Pancreas (tissue), 10 donors: ENCODE data around the gene DLX3. TPM values are rescaled to one million over a fixed set of nuclear protein-coding genes. Genes with fewer than 3 reads are reported as not detected.

ENCODE experiments used
- ATAC-seq, 4 donors: fragments of 200-7000 bp; cut with Tn5 transposase; one replicate each; pipeline versions ENCODE4 v1.8.0 to v1.9.1; 2020; ENCODE audit warnings: mild to moderate bottlenecking in 4 of 4, moderate library complexity in 4 of 4
- DNase-seq, 6 donors: peaks; one replicate each; pipeline ENCODE4 v3.0.0-alpha.2; 2020
- FAIRE-seq: peaks from 2 replicates; lab custom pipeline; 2012; peaks lifted over from hg19 to GRCh38; lab: Jason Lieb, UNC
- H3K27ac ChIP-seq, 4 donors: fragments of 200-600 bp; sonication (generic); 1 replicate in 3 of 4; 2 replicates in 1 of 4; pipeline versions ENCODE4 v1.5.0 to v1.8.0; 2020
- H3K27me3 ChIP-seq, 4 donors: fragments of 200-600 bp; one replicate each; pipeline ENCODE4 v1.8.0; 2021
- H3K36me3 ChIP-seq, 3 donors: fragments of 200-600 bp; sonication (generic) in 1 of 3; one replicate each; pipeline versions ENCODE4 v1.5.0 to v1.8.0; 2020 to 2021
- H3K4me1 ChIP-seq, 3 donors: fragments of 200-600 bp; one replicate each; pipeline ENCODE4 v1.8.0; 2021
- H3K4me3 ChIP-seq, 4 donors: fragments of 200-600 bp; sonication (generic) in 2 of 4; one replicate each; pipeline versions ENCODE4 v1.5.0 to v1.8.0; 2020 to 2021
- H3K9me3 ChIP-seq, 4 donors: fragments of 200-600 bp; one replicate each; pipeline ENCODE4 v1.8.0; 2021
- WGBS, 2 donors: extraction: QIAGEN DNeasy Blood & Tissue Kit; methylation state at CpG; one replicate each; pipeline ENCODE4 v1.1.7; 2013; 5-methylcytosine and 5-hydroxymethylcytosine counted together
- intact Hi-C, 3 donors: fragments of 100-400 bp; cut with DNase I; formaldehyde crosslinking; loops; one replicate each; pipeline versions ENCODE4 v1.11.1 to v1.14.2; 2022
- polyA plus RNA-seq, 2 donors: library from polyadenylated mRNA; stranded (reverse); fragments of 200-250 nt; gene quantifications; one replicate each; pipeline ENCODE4 v1.2.3, GENCODE V29; 2013
- total RNA-seq, 6 donors: library from RNA; stranded (reverse); fragmentation: NEBNext Ultra II Directional in 4 of 6; extraction: Animal tissue kit (Norgen Biotek cat#: 25700) in 4 of 6; gene quantifications; one replicate each; pipeline versions ENCODE4 v1.2.1 to v1.2.4, GENCODE V29; 2021 to 2023
- TF ChIP-seq, protein P1 (sequence below), 4 donors: fragments of 200-600 bp; sonication (generic) in 3 of 4; IDR thresholded peaks; one replicate each; pipeline versions ENCODE4 v1.5.0 to v1.8.0; 2021; ENCODE audit warnings: antibody characterized with exemption in 4 of 4
- donor health status: healthy with polysubstance abuse.
- donor health status: DM: no; HTN: no; CAD: no; lungs with moderate emphysema.
- donor health status: DM: no; HTN: no; CAD: no.
- donor health status: control.
- donor health status: control.
- donor health status: Bipolar disorder and iron deficiency.
- donor health status: DM: yes; HTN: yes; CAD: no.
- donor health status: DM: no; HTN: no; CAD: no.
- donor health status: DM: no; HTN: no; CAD: no.
- donor health status: DM: yes; HTN: yes; CAD: no.

The DLX3 gene
- total and polyA plus RNA-seq, 8 donors, result 0.09 to 0.53 (median 0.32) TPM

DNA sequence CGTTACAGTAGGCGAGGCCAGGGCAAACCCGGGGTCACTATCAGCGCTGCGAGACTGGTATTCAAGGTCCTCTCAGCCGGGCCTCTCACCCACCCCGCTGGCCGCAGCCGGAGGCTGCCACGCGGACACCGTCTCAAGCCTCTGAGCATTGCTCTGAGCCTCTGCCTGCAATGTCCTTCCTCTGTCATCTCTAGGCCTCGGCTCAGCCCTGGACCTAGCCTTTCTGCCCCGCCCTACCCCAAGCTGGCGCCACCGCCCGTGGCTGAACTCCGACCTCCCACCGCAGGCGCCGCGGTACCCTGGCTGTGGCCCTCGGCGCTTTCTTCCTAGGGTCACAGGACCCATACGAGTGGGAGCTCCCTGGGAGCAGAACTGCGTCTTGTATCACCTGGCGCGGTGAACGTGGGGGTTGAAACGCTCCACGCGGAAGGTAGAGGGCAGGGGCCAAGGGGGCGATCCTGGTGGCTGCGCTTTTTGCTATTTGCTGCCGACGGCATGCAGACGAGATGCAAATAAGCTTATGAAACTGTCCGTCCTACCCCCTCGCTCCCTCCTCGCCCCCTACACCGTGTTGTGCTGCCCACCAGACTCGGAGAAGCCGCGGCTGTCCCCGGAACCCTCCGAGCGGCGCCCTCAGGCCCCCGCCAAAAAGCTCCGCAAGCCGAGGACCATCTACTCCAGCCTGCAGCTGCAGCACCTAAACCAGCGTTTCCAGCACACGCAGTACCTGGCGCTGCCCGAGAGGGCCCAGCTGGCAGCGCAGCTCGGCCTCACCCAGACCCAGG lies 22.3 kb downstream of the DLX3 start:
- WGBS, 2 donors, result 30 to 33% methylated on average over 56 to 57 of the region's 57 CpGs
- no peak for FAIRE-seq

DNA sequence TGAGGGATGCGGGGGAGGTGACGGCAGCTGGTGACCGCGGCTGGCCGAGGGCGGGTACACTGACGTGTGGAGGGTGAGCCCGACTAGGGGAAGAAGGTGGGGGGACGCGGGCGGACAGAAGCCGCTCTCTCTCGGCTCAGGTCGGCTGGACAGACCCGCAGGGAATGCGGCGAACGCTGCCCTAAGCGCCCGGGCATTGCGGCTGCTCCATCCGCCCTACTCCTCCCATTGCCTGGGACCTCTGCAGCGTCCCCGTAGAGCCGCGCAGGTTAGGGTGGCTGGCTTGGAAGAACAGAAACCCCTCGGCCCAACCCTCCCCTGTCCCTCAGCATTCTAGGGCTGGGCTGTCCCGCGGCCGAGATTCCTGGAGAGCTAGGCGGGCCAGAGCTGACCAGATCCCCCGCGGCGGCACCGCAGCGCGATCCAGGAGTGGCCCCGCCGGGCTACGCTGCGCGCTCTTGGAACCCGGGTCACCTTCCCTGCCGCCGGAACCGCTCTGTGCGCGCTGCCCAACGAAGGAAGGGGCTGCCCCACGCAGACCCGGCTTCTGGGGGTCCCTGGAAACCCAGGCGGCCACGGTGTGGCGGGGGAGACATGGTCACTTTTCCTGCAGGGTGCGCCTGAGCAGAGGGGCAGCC lies 23.1 kb downstream of the DLX3 start:
- DNase-seq (no peak), FAIRE-seq (no peak), ATAC-seq (no peak)
- H3K9me3 ChIP-seq, result no peaks in the 10 kb centered on the region
- intact Hi-C loops, result no loop called here
- 4% methylated on average over 54 to 55 of the region's 55 CpGs for WGBS, 2 donors
- no peaks in the 10 kb centered on the region for H3K36me3 ChIP-seq
- no peak overlapping the region for H3K27ac ChIP-seq
- TF ChIP-seq, protein P1, sequence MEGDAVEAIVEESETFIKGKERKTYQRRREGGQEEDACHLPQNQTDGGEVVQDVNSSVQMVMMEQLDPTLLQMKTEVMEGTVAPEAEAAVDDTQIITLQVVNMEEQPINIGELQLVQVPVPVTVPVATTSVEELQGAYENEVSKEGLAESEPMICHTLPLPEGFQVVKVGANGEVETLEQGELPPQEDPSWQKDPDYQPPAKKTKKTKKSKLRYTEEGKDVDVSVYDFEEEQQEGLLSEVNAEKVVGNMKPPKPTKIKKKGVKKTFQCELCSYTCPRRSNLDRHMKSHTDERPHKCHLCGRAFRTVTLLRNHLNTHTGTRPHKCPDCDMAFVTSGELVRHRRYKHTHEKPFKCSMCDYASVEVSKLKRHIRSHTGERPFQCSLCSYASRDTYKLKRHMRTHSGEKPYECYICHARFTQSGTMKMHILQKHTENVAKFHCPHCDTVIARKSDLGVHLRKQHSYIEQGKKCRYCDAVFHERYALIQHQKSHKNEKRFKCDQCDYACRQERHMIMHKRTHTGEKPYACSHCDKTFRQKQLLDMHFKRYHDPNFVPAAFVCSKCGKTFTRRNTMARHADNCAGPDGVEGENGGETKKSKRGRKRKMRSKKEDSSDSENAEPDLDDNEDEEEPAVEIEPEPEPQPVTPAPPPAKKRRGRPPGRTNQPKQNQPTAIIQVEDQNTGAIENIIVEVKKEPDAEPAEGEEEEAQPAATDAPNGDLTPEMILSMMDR (IDR thresholded peaks at IDR 0.05), result no peak
- peaks cover 0 to 41% (median 4%) of the 10 kb centered on the region in 4 donors for H3K27me3 ChIP-seq
- peak overlapping the region in 1 of 4 donors; percentile 23 for H3K4me3 ChIP-seq
- H3K4me1 ChIP-seq, result peaks cover 0 to 13% (median 0%) of the 10 kb centered on the region in 3 donors

More for the DNA sequence above, 22.3 kb downstream of the DLX3 start:
- intact Hi-C loops, result no loop called here
- Histone ChIP-seq H3K27ac (no peak overlapping the region), H3K36me3 (no peaks in the 10 kb centered on the region), H3K4me1 (peaks cover 0 to 13% (median 0%) of the 10 kb centered on the region in 3 donors), H3K4me3 (no peak overlapping the region), H3K9me3 (no peaks in the 10 kb centered on the region), H3K27me3 (peaks cover 0 to 41% (median 4%) of the 10 kb centered on the region in 4 donors)
- TF ChIP-seq, protein P1 (IDR thresholded peaks at IDR 0.05), result no peak
- no peak for DNase-seq
- no peak for ATAC-seq

DNA sequence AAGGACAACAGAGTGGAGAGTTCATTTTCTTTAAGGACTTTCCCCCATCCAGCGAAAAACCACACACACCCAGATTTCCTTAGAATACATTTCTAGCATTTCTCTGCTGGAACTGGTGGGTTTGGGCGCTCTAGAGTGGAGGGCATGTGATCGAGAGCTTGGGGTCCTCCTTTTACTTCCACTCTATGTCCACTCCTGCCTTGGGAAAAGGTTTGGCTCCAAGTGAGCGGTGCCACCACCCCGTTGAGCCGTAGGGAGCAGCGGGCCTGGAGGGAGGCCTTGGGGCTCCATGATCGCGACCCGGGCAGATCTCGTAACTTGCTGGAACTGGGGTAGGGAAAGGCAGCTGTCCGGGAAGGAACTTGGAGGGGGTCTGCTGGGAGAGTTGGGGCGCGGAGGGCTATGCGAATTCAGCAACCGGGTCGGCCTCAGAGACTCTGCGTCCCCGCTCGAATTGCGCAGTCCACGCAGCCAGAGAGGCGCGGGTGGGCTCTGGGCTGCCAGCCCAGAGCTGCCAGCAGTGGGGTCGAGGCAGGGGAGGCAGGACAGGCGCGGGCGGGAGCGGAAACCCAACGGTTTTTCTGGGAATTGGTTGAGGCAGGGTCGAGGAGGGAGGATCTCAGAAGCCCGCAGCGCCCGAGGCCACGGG lies 23.7 kb downstream of the DLX3 start:
- intact Hi-C loops, result no loop called here
- FAIRE-seq, result no peak
- H3K27ac ChIP-seq, result no peak overlapping the region

DNA sequence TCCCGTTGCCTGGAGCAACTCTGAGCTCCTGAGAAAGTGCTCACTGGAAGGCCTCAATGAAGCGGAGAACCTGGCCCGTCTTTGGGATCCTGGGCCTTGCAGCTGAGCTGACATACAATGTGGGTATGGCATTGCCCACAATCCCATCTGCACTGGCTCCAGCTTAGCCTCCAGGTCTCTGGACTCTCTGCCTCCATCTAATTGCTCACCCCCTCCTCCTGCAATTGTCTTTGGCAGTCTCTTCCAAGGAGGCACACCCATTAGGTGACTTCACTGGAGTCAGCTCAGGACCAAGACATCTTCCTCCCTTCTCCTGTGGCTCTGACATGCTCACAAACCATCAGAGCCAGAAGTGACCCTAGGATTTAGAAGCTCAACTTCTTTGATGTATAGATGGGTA lies 24.5 kb downstream of the DLX3 start:
- Histone ChIP-seq H3K9me3 (no peaks in the 10 kb centered on the region), H3K4me1 (peaks cover 0 to 13% (median 0%) of the 10 kb centered on the region in 3 donors), H3K4me3 (no peak overlapping the region), H3K36me3 (no peaks in the 10 kb centered on the region), H3K27me3 (peaks cover 0 to 51% (median 4%) of the 10 kb centered on the region in 4 donors), H3K27ac (no peak overlapping the region)
- DNase-seq (no peak), ATAC-seq (no peak), FAIRE-seq (no peak)
- TF ChIP-seq, protein P1 (IDR thresholded peaks at IDR 0.05), result no peak
- 86 to 98% methylated on average over 3 of the region's 3 CpGs for WGBS, 2 donors
- intact Hi-C loops, result no loop called here

More for the DNA sequence above, 23.7 kb downstream of the DLX3 start:
- Histone ChIP-seq H3K27me3 (peaks cover 0 to 46% (median 4%) of the 10 kb centered on the region in 4 donors), H3K4me1 (peaks cover 0 to 13% (median 0%) of the 10 kb centered on the region in 3 donors), H3K36me3 (no peaks in the 10 kb centered on the region), H3K9me3 (no peaks in the 10 kb centered on the region), H3K4me3 (peak overlapping the region in 1 of 4 donors; percentile 23)
- no peak for DNase-seq
- WGBS, 2 donors, result 28 to 29% methylated on average over 31 to 35 of the region's 35 CpGs
- TF ChIP-seq, protein P1 (IDR thresholded peaks at IDR 0.05), result no peak
- no peak for ATAC-seq
